Forelimb muscle (tissue), 1 donor: Measurements from ENCODE around the gene HACD4. TPM values are rescaled to one million over a fixed set of nuclear protein-coding genes. Genes with fewer than 3 reads are reported as not detected.
"Not testable (repeated sequence)": the region's sequence is repeated elsewhere in the genome, so short reads cannot be mapped to it uniquely, and the experiment has no call there.

Experiments
- DNase-seq: peaks from one replicate; pipeline ENCODE4 v3.0.0-alpha.2; 2013; ENCODE audit warnings: low read depth
- polyA plus RNA-seq: library from polyadenylated mRNA; unstranded; fragments of 120-200 nt; gene quantifications from one replicate; pipeline ENCODE4 v1.2.1, GENCODE V29; 2013; ENCODE audit not compliant: insufficient read length

HACD4 gene
- polyA plus RNA-seq, 1 donor, result 1.5 TPM

GRCh38 chr9:21016701-21017491 is 14.5 kb downstream of the HACD4 start:
- DNase-seq, result no peak

- no peak for DNase-seq
Measured at GRCh38 chr9:21015995-21016394, 15.4 kb downstream of the HACD4 start.

- no peak for DNase-seq
Measured at GRCh38 chr9:21015129-21015815, 16.2 kb downstream of the HACD4 start.

GRCh38 chr9:21002040-21002439 is 29.4 kb downstream of the HACD4 start:
- DNase-seq, result no peak

GRCh38 chr9:21001581-21001980 is 29.9 kb downstream of the HACD4 start:
- DNase-seq, result no peak

- DNase-seq, result no peak
Measured at GRCh38 chr9:20997503-20998076, 33.9 kb downstream of the HACD4 start.

GRCh38 chr9:20996809-20997208 is 34.6 kb downstream of the HACD4 start:
- no peak for DNase-seq

- DNase-seq, result no peak
Measured at GRCh38 chr9:20995616-20996015, 35.8 kb downstream of the HACD4 start.

GRCh38 chr9:20994486-20994885 is 37.0 kb downstream of the HACD4 start:
- no peak for DNase-seq

- DNase-seq, result no peak
Measured at GRCh38 chr9:20990867-20991266, 40.6 kb downstream of the HACD4 start.

GRCh38 chr9:20989923-20990341 is 41.5 kb downstream of the HACD4 start:
- DNase-seq, result no peak

GRCh38 chr9:20988671-20989315 is 42.6 kb downstream of the HACD4 start:
- no peak for DNase-seq

- DNase-seq, result no peak
Measured at GRCh38 chr9:20988061-20988460, 43.4 kb downstream of the HACD4 start.

GRCh38 chr9:20987521-20987920 is 43.9 kb downstream of the HACD4 start:
- DNase-seq, result no peak

- no peak for DNase-seq
Measured at GRCh38 chr9:20985851-20986600, 45.4 kb downstream of the HACD4 start.

- DNase-seq, result no peak
Measured at GRCh38 chr9:20984506-20984905, 46.9 kb downstream of the HACD4 start.

- no peak for DNase-seq
Measured at GRCh38 chr9:20981486-20981885, 50.0 kb downstream of the HACD4 start.

- no peak for DNase-seq
Measured at GRCh38 chr9:20980832-20981455, 50.5 kb downstream of the HACD4 start.

- DNase-seq, result no peak
Measured at GRCh38 chr9:20978249-20978648, 53.2 kb downstream of the HACD4 start.

GRCh38 chr9:20974191-20974938 is 57.1 kb downstream of the HACD4 start:
- not testable (repeated sequence) for DNase-seq
